Smooth muscle cell (in vitro differentiated cells): Measurements from ENCODE around the gene HAP1. TPM values are rescaled to one million over a fixed set of nuclear protein-coding genes. Genes with fewer than 3 reads are reported as not detected.

ENCODE experiments used
- DNase-seq: peaks from one replicate; lab custom pipeline; 2025; ENCODE audit not compliant: unreplicated experiment; lab: John Stamatoyannopoulos, UW
- H2AFZ ChIP-seq: fragments of 200-600 bp; sonication (generic); 2 replicates; pipeline ENCODE4 v1.6.0; 2016; ENCODE audit warnings: antibody characterized with exemption, low read depth, mild to moderate bottlenecking
- H3F3A ChIP-seq: fragments of 200-600 bp; sonication (generic); 2 replicates; pipeline ENCODE4 v1.6.0; 2017; ENCODE audit warnings: antibody characterized with exemption, low read depth
- H3K27ac ChIP-seq: fragments of 200-600 bp; sonication (generic); 2 replicates; pipeline ENCODE4 v1.5.1; 2016; ENCODE audit warnings: low read depth, mild to moderate bottlenecking
- H3K27me3 ChIP-seq: fragments of 200-600 bp; sonication (generic); 2 replicates; pipeline ENCODE4 v1.6.1; 2016; ENCODE audit warnings: low read depth, mild to moderate bottlenecking
- H3K36me3 ChIP-seq: fragments of 200-600 bp; sonication (generic); 2 replicates; pipeline ENCODE4 v1.5.1; 2016; ENCODE audit warnings: low read depth
- H3K4me1 ChIP-seq: fragments of 200-600 bp; sonication (generic); 2 replicates; pipeline ENCODE4 v1.5.1; 2016; ENCODE audit warnings: low read depth
- H3K4me2 ChIP-seq: fragments of 200-600 bp; sonication (generic); 2 replicates; pipeline ENCODE4 v1.6.0; 2016; ENCODE audit warnings: mild to moderate bottlenecking
- H3K4me3 ChIP-seq: fragments of 200-600 bp; sonication (generic); 2 replicates; pipeline ENCODE4 v1.5.1; 2016; ENCODE audit warnings: mild to moderate bottlenecking
- H3K79me2 ChIP-seq: fragments of 200-600 bp; sonication (generic); 2 replicates; pipeline ENCODE4 v1.6.0; 2016; ENCODE audit warnings: low read depth, mild to moderate bottlenecking
- H3K9ac ChIP-seq: fragments of 200-600 bp; sonication (generic); 2 replicates; pipeline ENCODE4 v1.6.0; 2016; ENCODE audit warnings: low read depth
- H3K9me3 ChIP-seq: fragments of 200-600 bp; sonication (generic); replicated peaks from 2 replicates; pipeline ENCODE4 v1.5.1; 2016; ENCODE audit warnings: low read depth
- H4K20me1 ChIP-seq: fragments of 200-600 bp; sonication (generic); 2 replicates; pipeline ENCODE4 v1.6.0; 2016; ENCODE audit warnings: low read depth
- CTCF ChIP-seq: fragments of 200-600 bp; sonication (generic); IDR thresholded peaks from 2 replicates; pipeline ENCODE4 v1.5.1; 2017; ENCODE audit warnings: borderline replicate concordance, mild to moderate bottlenecking, antibody characterized with exemption; ENCODE audit not compliant: insufficient read depth, poor library complexity, severe bottlenecking
- WGBS: methylation state at CpG from one replicate; pipeline ENCODE4 v1.1.7; 2016; ENCODE audit warnings: low lambda C conversion rate; 5-methylcytosine and 5-hydroxymethylcytosine counted together
- polyA plus RNA-seq: library from polyadenylated mRNA; unstranded; fragments of >200 nt; fragmentation: Nextera tagmentation; extraction: Ambion mirVana; gene quantifications from 2 replicates; pipeline ENCODE4 v1.2.1, GENCODE V29; 2016
- total RNA-seq: library from RNA; depleted of rRNA; stranded (reverse); fragments of >200 nt; gene quantifications from 2 replicates; pipeline ENCODE4 v1.2.3, GENCODE V29; 2014

The HAP1 gene
- total and polyA plus RNA-seq, 2 experiments from 2014 or later, result 0.36 to 0.73 TPM

GRCh38 chr17:41718287-41718645 is 16.2 kb downstream of the HAP1 start:
- no peak overlapping the region for H3K9ac ChIP-seq
- H3K4me3 ChIP-seq, result no peak overlapping the region
- H3K4me2 ChIP-seq, result no peak overlapping the region
- WGBS, result 85% methylated on average over 5 of the region's 5 CpGs
- no peak for DNase-seq
- TF ChIP-seq CTCF, result no peak
- H3K79me2 ChIP-seq, result no peaks in the 10 kb centered on the region
- H3K4me1 ChIP-seq, result no peaks in the 10 kb centered on the region
- H3F3A ChIP-seq, result no peaks in the 10 kb centered on the region
- no peaks in the 10 kb centered on the region for H4K20me1 ChIP-seq
- H3K27me3 ChIP-seq, result no peaks in the 10 kb centered on the region
- H3K27ac ChIP-seq, result peak overlapping the region; percentile 58
- no peak overlapping the region for H2AFZ ChIP-seq
- no peaks in the 10 kb centered on the region for H3K9me3 ChIP-seq
- H3K36me3 ChIP-seq, result no peaks in the 10 kb centered on the region

GRCh38 chr17:41717408-41718286 is 16.8 kb downstream of the HAP1 start:
- Histone ChIP-seq H3K9ac (no peak overlapping the region), H3K36me3 (no peaks in the 10 kb centered on the region), H3K9me3 (no peaks in the 10 kb centered on the region), H2AFZ (no peak overlapping the region), H3K27me3 (no peaks in the 10 kb centered on the region), H3K4me2 (no peak overlapping the region), H3K4me1 (no peaks in the 10 kb centered on the region), H3K4me3 (no peak overlapping the region), H3K27ac (peak overlapping the region; percentile 58), H3F3A (no peaks in the 10 kb centered on the region), H3K79me2 (no peaks in the 10 kb centered on the region), H4K20me1 (no peaks in the 10 kb centered on the region)
- no peak for TF ChIP-seq CTCF
- no peak for DNase-seq
- WGBS, result 62% methylated on average over 15 of the region's 15 CpGs

GRCh38 chr17:41711669-41712400 is 22.6 kb downstream of the HAP1 start, which contains the start of gene GAST:
TSS of gene GAST (plus strand) at chr17:41712331. CDS start at chr17:41715437, 3,106 bp downstream.
- H4K20me1 ChIP-seq, result no peaks in the 10 kb centered on the region
- H3F3A ChIP-seq, result no peaks in the 10 kb centered on the region
- H3K79me2 ChIP-seq, result no peaks in the 10 kb centered on the region
- H3K27me3 ChIP-seq, result no peaks in the 10 kb centered on the region
- no peaks in the 10 kb centered on the region for H3K4me1 ChIP-seq
- H3K27ac ChIP-seq, result no peak within 1 kb of the TSS
- DNase-seq, result no peak
- H3K4me2 ChIP-seq, result no peak within 1 kb of the TSS
- 88% methylated on average over 12 of the region's 12 CpGs for WGBS
- no peak for TF ChIP-seq CTCF
- H2AFZ ChIP-seq, result no peak within 1 kb of the TSS
- H3K9ac ChIP-seq, result no peak within 1 kb of the TSS
- no peak within 1 kb of the TSS for H3K4me3 ChIP-seq
- no peaks in the 10 kb centered on the region for H3K36me3 ChIP-seq
- H3K9me3 ChIP-seq, result no peaks in the 10 kb centered on the region
